Naive thymus-derived CD8-positive, alpha-beta T cell (primary cell): ENCODE results near the gene SARDH. TPM values are rescaled to one million over a fixed set of nuclear protein-coding genes. Genes with fewer than 3 reads are reported as not detected.
A peak's percentile ranks its signal among the peaks of the same experiment; 100 is the strongest.

Source experiments
- ATAC-seq, 2 donors: fragments of 150-1000 bp; cut with Tn5 transposase in 1 of 2; sonication (Bioruptor Pico), chemical (Tn5 transposase) in 1 of 2; 1 replicate in 1 of 2; 2 replicates in 1 of 2; pipeline ENCODE4 v1.10.0; 2021; ENCODE audit warnings: mild to moderate bottlenecking in 2 of 2, moderate library complexity in 2 of 2
- POLR2A ChIA-PET: fragments of 350-600 bp; sonication (Branson Sonifier 250); formaldehyde crosslinking; loops from one replicate; lab custom pipeline; 2021; ENCODE audit warnings: antibody characterized with exemption; lab: Charles Lee
- DNase-seq, 10 donors: peaks; one replicate each; pipeline versions ENCODE4 v3.0.0 to v3.0.0-alpha.2; 2020 to 2022
- H3K27ac Mint-ChIP-seq, 10 donors: one replicate each; pipeline ENCODE4 v1.8.0; 2020 to 2022; ENCODE audit warnings: mild to moderate bottlenecking in 10 of 10, mixed read lengths in 10 of 10, moderate library complexity in 4 of 10, inconsistent platforms in 1 of 10
- H3K27me3 Mint-ChIP-seq, 5 donors: one replicate each; pipeline ENCODE4 v1.8.0; 2021 to 2022; ENCODE audit warnings: mixed read lengths in 5 of 5
- H3K36me3 Mint-ChIP-seq, 3 donors: one replicate each; pipeline ENCODE4 v1.8.0; 2020 to 2022; ENCODE audit warnings: mixed read lengths in 3 of 3, mild to moderate bottlenecking in 2 of 3, inconsistent platforms in 1 of 3
- H3K4me1 Mint-ChIP-seq, 4 donors: one replicate each; pipeline ENCODE4 v1.8.0; 2021 to 2022; ENCODE audit warnings: mixed read lengths in 4 of 4
- H3K4me3 Mint-ChIP-seq, 10 donors: one replicate each; pipeline ENCODE4 v1.8.0; 2020 to 2022; ENCODE audit warnings: mild to moderate bottlenecking in 10 of 10, mixed read lengths in 10 of 10, moderate library complexity in 6 of 10, inconsistent platforms in 1 of 10
- H3K9me3 Mint-ChIP-seq, 9 donors: one replicate each; pipeline ENCODE4 v1.8.0; 2020 to 2022; ENCODE audit warnings: mixed read lengths in 9 of 9, mild to moderate bottlenecking in 3 of 9, inconsistent platforms in 1 of 9, moderate library complexity in 1 of 9
- polyA plus RNA-seq, 3 donors: library from polyadenylated mRNA; unstranded; fragments of 300-500 nt; fragmentation: Illumina TruSeq; gene quantifications; one replicate each; pipeline ENCODE4 v1.2.3, GENCODE V29; 2021
- total RNA-seq, 8 experiments: library from RNA in 2 of 8; stranded (reverse) in 2 of 8; gene quantifications; one replicate each; pipeline ENCODE4 v1.2.3 and lab custom pipeline; 2021 to 2026

Gene SARDH
- total and polyA plus RNA-seq, 5 experiments from 2014 or later, result 1.7 to 8.7 (median 2.7) TPM

GRCh38 chr9:133685653-133686609, 52.2 kb downstream of the SARDH start:
- Mint-ChIP-seq H3K9me3 (no peaks in the 10 kb centered on the region), H3K36me3 (peaks cover 0 to 2% (median 0%) of the 10 kb centered on the region in 3 donors)
- POLR2A ChIA-PET, result interaction anchor here (1.1 to 10.0 kb wide), 5 partner anchors 8 to 25 kb away, joined by 3 to 131 read pairs (median 4); no protein-coding TSS in a partner anchor

GRCh38 chr9:133684936-133685361, 53.2 kb downstream of the SARDH start:
- DNase-seq (no peak), ATAC-seq (no peak)
- no peaks in the 10 kb centered on the region for H3K9me3 Mint-ChIP-seq
- peaks cover 19 to 30% (median 24%) of the 10 kb centered on the region in 4 donors for H3K4me1 Mint-ChIP-seq
- peak overlapping the region; percentile 64 to 100 (median 99) for H3K27ac Mint-ChIP-seq
- no peaks in the 10 kb centered on the region for H3K36me3 Mint-ChIP-seq
- no peak overlapping the region for H3K4me3 Mint-ChIP-seq
- POLR2A ChIA-PET, result interaction anchor here (1.0 to 10.0 kb wide), 4 partner anchors 8 to 26 kb away, joined by 3 to 131 read pairs (median 4); no protein-coding TSS in a partner anchor
- no peaks in the 10 kb centered on the region for H3K27me3 Mint-ChIP-seq

More at GRCh38 chr9:133685653-133686609, 52.2 kb downstream of the SARDH start:
- no peak for DNase-seq
- Mint-ChIP-seq H3K27ac (peak overlapping the region in 9 of 10 donors; percentile 80 to 100 (median 89)), H3K4me3 (peak overlapping the region in 1 of 10 donors; percentile 18), H3K27me3 (no peaks in the 10 kb centered on the region), H3K4me1 (peaks cover 19 to 30% (median 24%) of the 10 kb centered on the region in 4 donors)
- ATAC-seq, result no peak

- ATAC-seq (peak; percentile 24 to 47), DNase-seq (peak in 1 of 10 donors; percentile 27)
- POLR2A ChIA-PET, result interaction anchor here (1.0 to 10.0 kb wide), 10 partner anchors 7 to 175 kb away, joined by 3 to 131 read pairs (median 6); no protein-coding TSS in a partner anchor
- Mint-ChIP-seq H3K27ac (peak overlapping the region; percentile 97 to 100 (median 100)), H3K36me3 (no peaks in the 10 kb centered on the region), H3K4me3 (peak overlapping the region; percentile 40 to 90 (median 83)), H3K9me3 (no peaks in the 10 kb centered on the region), H3K4me1 (peaks cover 19 to 30% (median 24%) of the 10 kb centered on the region in 4 donors), H3K27me3 (no peaks in the 10 kb centered on the region)
Observed at GRCh38 chr9:133684121-133684935, 53.8 kb downstream of the SARDH start.

GRCh38 chr9:133683586-133684120, 54.5 kb downstream of the SARDH start:
- no peaks in the 10 kb centered on the region for H3K36me3 Mint-ChIP-seq
- H3K4me1 Mint-ChIP-seq, result peaks cover 19 to 31% (median 27%) of the 10 kb centered on the region in 4 donors
- peak overlapping the region; percentile 40 to 90 (median 83) for H3K4me3 Mint-ChIP-seq
- peak overlapping the region; percentile 97 to 100 (median 100) for H3K27ac Mint-ChIP-seq
- H3K9me3 Mint-ChIP-seq, result no peaks in the 10 kb centered on the region
- ATAC-seq (peak; percentile 85 to 86), DNase-seq (peak; percentile 43 to 85 (median 72))
- POLR2A ChIA-PET, result interaction anchor here (1.0 to 10.0 kb wide), 8 partner anchors 9 to 174 kb away, joined by 3 to 131 read pairs (median 7); partner anchors contain the start of gene FAM163B
- no peaks in the 10 kb centered on the region for H3K27me3 Mint-ChIP-seq

GRCh38 chr9:133682818-133683585, 55.1 kb downstream of the SARDH start:
- Mint-ChIP-seq H3K4me3 (peak overlapping the region; percentile 40 to 90 (median 83)), H3K36me3 (no peaks in the 10 kb centered on the region), H3K4me1 (peaks cover 21 to 37% (median 32%) of the 10 kb centered on the region in 4 donors), H3K9me3 (no peaks in the 10 kb centered on the region), H3K27me3 (no peaks in the 10 kb centered on the region), H3K27ac (peak overlapping the region; percentile 97 to 100 (median 100))
- POLR2A ChIA-PET, result interaction anchor here (1.0 to 10.0 kb wide), 8 partner anchors 10 to 174 kb away, joined by 3 to 131 read pairs (median 7); partner anchors contain the start of gene FAM163B
- peak; percentile 1 to 9 for ATAC-seq
- DNase-seq, result peak in 1 of 10 donors; percentile 25

- Mint-ChIP-seq H3K4me1 (peaks cover 25 to 47% (median 42%) of the 10 kb centered on the region in 4 donors), H3K36me3 (no peaks in the 10 kb centered on the region), H3K27me3 (no peaks in the 10 kb centered on the region), H3K9me3 (no peaks in the 10 kb centered on the region), H3K27ac (peak overlapping the region; percentile 62 to 94 (median 86)), H3K4me3 (peak overlapping the region in 2 of 10 donors; percentile 9 to 36)
- ATAC-seq, result no peak
- POLR2A ChIA-PET, result interaction anchor here (10.0 kb wide), 1 partner anchor 20 kb away, joined by 131 read pairs; no protein-coding TSS in a partner anchor
- no peak for DNase-seq
Observed at GRCh38 chr9:133681658-133682306, 56.4 kb downstream of the SARDH start.

GRCh38 chr9:133680976-133681657, 57.0 kb downstream of the SARDH start:
- no peak for DNase-seq
- Mint-ChIP-seq H3K36me3 (no peaks in the 10 kb centered on the region), H3K4me3 (no peak overlapping the region), H3K4me1 (peaks cover 23 to 54% (median 46%) of the 10 kb centered on the region in 4 donors), H3K27ac (peak overlapping the region in 9 of 10 donors; percentile 55 to 94 (median 83)), H3K9me3 (no peaks in the 10 kb centered on the region), H3K27me3 (no peaks in the 10 kb centered on the region)
- POLR2A ChIA-PET, result interaction anchor here (10.0 kb wide), 1 partner anchor 21 kb away, joined by 131 read pairs; no protein-coding TSS in a partner anchor
- ATAC-seq, result no peak

- Mint-ChIP-seq H3K4me3 (no peak overlapping the region), H3K27ac (peak overlapping the region in 9 of 10 donors; percentile 32 to 98 (median 72)), H3K36me3 (no peaks in the 10 kb centered on the region), H3K27me3 (no peaks in the 10 kb centered on the region), H3K4me1 (peaks cover 23 to 59% (median 51%) of the 10 kb centered on the region in 4 donors), H3K9me3 (no peaks in the 10 kb centered on the region)
- no peak for DNase-seq
- POLR2A ChIA-PET, result interaction anchor here (10.0 kb wide), 1 partner anchor 21 kb away, joined by 131 read pairs; no protein-coding TSS in a partner anchor
- no peak for ATAC-seq
Observed at GRCh38 chr9:133680250-133680975, 57.7 kb downstream of the SARDH start.

- Mint-ChIP-seq H3K9me3 (no peaks in the 10 kb centered on the region), H3K4me1 (peaks cover 23 to 59% (median 53%) of the 10 kb centered on the region in 4 donors), H3K27me3 (no peaks in the 10 kb centered on the region), H3K36me3 (no peaks in the 10 kb centered on the region), H3K27ac (peak overlapping the region in 9 of 10 donors; percentile 8 to 100 (median 96)), H3K4me3 (no peak overlapping the region)
- POLR2A ChIA-PET, result interaction anchor here (1.3 to 10.0 kb wide), 2 partner anchors 12 to 22 kb away, joined by 3 to 131 read pairs; no protein-coding TSS in a partner anchor
- DNase-seq (no peak), ATAC-seq (no peak)
Observed at GRCh38 chr9:133679466-133680061, 58.6 kb downstream of the SARDH start.
